GM12875 (cell line): ENCODE measurements around the gene SEPTIN12.

Source experiments
- H3K4me3 ChIP-seq: one replicate; pipeline ENCODE4 v1.5.1; 2011; ENCODE audit warnings: low read depth, low read length, control low read depth
- TF ChIP-seq, protein P1 (sequence below): IDR thresholded peaks from 2 replicates; pipeline ENCODE4 v1.5.1; 2011; ENCODE audit warnings: low read depth, mild to moderate bottlenecking, control low read depth, inconsistent platforms, low read length, moderate library complexity, borderline replicate concordance; ENCODE audit not compliant: insufficient read depth

The SEPTIN12 gene

GRCh38 chr16:4765511-4766474, 22.4 kb downstream of the SEPTIN12 start:
- TF ChIP-seq, protein P1, sequence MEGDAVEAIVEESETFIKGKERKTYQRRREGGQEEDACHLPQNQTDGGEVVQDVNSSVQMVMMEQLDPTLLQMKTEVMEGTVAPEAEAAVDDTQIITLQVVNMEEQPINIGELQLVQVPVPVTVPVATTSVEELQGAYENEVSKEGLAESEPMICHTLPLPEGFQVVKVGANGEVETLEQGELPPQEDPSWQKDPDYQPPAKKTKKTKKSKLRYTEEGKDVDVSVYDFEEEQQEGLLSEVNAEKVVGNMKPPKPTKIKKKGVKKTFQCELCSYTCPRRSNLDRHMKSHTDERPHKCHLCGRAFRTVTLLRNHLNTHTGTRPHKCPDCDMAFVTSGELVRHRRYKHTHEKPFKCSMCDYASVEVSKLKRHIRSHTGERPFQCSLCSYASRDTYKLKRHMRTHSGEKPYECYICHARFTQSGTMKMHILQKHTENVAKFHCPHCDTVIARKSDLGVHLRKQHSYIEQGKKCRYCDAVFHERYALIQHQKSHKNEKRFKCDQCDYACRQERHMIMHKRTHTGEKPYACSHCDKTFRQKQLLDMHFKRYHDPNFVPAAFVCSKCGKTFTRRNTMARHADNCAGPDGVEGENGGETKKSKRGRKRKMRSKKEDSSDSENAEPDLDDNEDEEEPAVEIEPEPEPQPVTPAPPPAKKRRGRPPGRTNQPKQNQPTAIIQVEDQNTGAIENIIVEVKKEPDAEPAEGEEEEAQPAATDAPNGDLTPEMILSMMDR: no peak
- H3K4me3 ChIP-seq: peak overlapping the region; percentile 94

GRCh38 chr16:4763791-4764190, 24.4 kb downstream of the SEPTIN12 start:
- TF ChIP-seq, protein P1: no peak

GRCh38 chr16:4762205-4762604, 25.9 kb downstream of the SEPTIN12 start:
- no peak overlapping the region for H3K4me3 ChIP-seq
- TF ChIP-seq, protein P1: no peak

More at GRCh38 chr16:4763791-4764190, 24.4 kb downstream of the SEPTIN12 start:
- no peak overlapping the region for H3K4me3 ChIP-seq

GRCh38 chr16:4760221-4760910, 27.8 kb downstream of the SEPTIN12 start:
- TF ChIP-seq, protein P1: no peak
- no peak overlapping the region for H3K4me3 ChIP-seq

GRCh38 chr16:4755687-4756086, 32.5 kb downstream of the SEPTIN12 start:
- TF ChIP-seq, protein P1: no peak

DNA sequence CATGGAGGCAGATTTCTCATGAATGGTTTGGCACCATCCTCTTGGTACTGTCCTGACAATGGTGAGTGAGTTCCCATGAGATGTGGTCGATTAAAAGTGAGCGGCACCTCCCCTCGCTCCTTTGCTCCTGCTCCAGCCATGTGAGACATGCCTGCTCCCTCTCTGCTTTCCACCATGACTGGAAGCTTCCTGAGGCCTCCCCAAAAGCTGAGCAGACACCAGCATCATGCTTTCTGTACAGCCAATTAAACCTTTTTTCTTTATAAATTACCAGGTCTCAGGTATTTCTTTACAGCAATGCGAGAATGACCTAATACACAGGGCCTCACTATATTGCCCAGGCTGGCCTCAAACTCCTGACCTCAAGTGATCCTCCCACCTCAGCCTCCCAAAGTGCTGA, 33.3 kb downstream of the SEPTIN12 start:
- TF ChIP-seq, protein P1: no peak
- H3K4me3 ChIP-seq: no peak overlapping the region

More at GRCh38 chr16:4755687-4756086, 32.5 kb downstream of the SEPTIN12 start:
- no peak overlapping the region for H3K4me3 ChIP-seq
